GM12892 (cell line): Measurements from ENCODE around the gene MFAP4.

ENCODE experiments used
- POLR2A ChIP-seq: IDR thresholded peaks from 2 replicates; pipeline ENCODE4 v1.6.1; 2011; ENCODE audit warnings: low read depth, low read length, control low read depth
- TAF1 ChIP-seq: IDR thresholded peaks from 2 replicates; pipeline ENCODE4 v1.6.1; 2011; ENCODE audit warnings: low read depth, mild to moderate bottlenecking, control low read depth, low read length, borderline replicate concordance

DNA sequence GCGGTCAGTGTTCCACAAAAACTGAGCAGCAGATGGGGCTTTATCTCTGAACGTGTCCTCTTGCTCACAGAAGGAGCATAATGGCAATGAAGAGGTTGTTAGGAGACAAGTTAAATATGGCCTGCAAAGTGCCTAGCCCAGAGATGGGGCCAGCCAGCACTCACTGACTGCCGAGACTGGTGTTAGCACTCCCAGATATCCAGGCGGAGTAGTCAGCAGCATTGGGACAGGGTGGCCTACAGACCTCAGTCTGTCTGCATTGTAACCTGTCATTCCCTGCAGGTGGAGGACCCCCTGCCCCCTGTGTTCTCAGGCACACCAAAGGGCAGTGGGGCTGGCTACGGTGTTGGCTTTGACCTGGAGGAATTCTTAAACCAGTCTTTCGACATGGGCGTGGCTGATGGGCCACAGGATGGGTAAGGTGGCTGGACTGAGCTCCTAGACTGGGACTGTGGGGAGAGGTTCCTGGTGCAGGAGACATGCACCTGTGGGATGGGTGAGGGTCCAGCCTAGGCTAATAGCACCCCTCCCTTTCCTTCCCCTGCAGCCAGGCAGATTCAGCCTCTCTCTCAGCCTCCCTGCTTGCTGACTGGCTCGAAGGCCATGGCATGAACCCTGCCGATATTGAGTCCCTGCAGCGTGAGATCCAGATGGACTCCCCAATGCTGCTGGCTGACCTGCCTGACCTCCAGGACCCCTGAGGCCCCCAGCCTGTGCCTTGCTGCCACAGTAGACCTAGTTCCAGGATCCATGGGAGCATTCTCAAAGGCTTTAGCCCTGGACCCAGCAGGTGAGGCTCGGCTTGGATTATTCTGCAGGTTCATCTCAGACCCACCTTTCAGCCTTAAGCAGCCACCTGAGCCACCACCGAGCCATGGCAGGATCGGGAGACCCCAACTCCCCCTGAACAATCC, 4.2 kb downstream of the MFAP4 start:
- no peak for TF ChIP-seq POLR2A
- no peak for TF ChIP-seq TAF1
